Astrocyte of the cerebellum (primary cell): Measurements from ENCODE around the gene MAP1LC3C.

Experiments
- DNase-seq: peaks from one replicate; pipeline ENCODE4 v3.0.0-alpha.2; 2011; ENCODE audit warnings: low read depth
- H3K4me3 ChIP-seq: 2 replicates; pipeline ENCODE4 v1.5.1; 2011; ENCODE audit warnings: mild to moderate bottlenecking, low read depth, low read length, moderate library complexity
- in situ Hi-C: cut with HindIII; loops from 2 replicates; pipeline ENCODE4 v1.10.0; 2017; ENCODE audit warnings: low sequenced_read_pairs
- TF ChIP-seq, protein P1 (sequence below): IDR thresholded peaks from 2 replicates; pipeline ENCODE4 v1.5.1; 2012; ENCODE audit warnings: low read length, low read depth, moderate library complexity, mild to moderate bottlenecking; ENCODE audit errors: missing control alignments

The MAP1LC3C gene

DNA sequence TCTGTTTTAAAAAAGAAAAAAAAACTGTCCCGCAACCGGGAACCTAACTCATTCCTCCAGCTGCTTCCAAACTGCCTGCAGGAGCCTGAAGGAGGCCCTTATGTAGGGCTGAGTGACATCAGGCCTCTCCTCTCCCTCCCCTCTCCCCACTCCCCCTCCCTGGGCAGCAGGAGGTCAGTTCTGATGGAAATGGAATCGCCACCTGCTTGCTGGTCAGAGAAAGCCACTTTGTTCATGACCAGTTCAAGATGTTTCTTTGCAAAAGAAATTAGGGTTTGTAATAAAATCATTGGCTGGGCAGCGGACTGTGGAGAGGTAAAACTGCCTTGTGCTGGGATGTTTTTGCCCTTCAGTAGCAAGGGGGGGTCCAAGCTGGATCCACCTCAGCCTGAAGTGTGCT is at the start of gene MAP1LC3C:
MAP1LC3C (minus strand) TSS at position 73 of the 400 bp plus-strand sequence. CDS start 90 bp downstream, outside the sequence.
- in situ Hi-C loops = no loop called here
- H3K4me3 ChIP-seq = peak within 1 kb of the TSS; percentile 31
- TF ChIP-seq, protein P1, sequence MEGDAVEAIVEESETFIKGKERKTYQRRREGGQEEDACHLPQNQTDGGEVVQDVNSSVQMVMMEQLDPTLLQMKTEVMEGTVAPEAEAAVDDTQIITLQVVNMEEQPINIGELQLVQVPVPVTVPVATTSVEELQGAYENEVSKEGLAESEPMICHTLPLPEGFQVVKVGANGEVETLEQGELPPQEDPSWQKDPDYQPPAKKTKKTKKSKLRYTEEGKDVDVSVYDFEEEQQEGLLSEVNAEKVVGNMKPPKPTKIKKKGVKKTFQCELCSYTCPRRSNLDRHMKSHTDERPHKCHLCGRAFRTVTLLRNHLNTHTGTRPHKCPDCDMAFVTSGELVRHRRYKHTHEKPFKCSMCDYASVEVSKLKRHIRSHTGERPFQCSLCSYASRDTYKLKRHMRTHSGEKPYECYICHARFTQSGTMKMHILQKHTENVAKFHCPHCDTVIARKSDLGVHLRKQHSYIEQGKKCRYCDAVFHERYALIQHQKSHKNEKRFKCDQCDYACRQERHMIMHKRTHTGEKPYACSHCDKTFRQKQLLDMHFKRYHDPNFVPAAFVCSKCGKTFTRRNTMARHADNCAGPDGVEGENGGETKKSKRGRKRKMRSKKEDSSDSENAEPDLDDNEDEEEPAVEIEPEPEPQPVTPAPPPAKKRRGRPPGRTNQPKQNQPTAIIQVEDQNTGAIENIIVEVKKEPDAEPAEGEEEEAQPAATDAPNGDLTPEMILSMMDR = no peak
- DNase-seq = no peak

GRCh38 chr1:242043165-242043564 is 44.3 kb upstream of the MAP1LC3C start:
- no peak for DNase-seq
- in situ Hi-C loops = no loop called here
- TF ChIP-seq, protein P1 = no peak
- no peak overlapping the region for H3K4me3 ChIP-seq

GRCh38 chr1:242034392-242034791 is 35.5 kb upstream of the MAP1LC3C start:
- H3K4me3 ChIP-seq = no peak overlapping the region
- in situ Hi-C loops = no loop called here
- no peak for DNase-seq
- TF ChIP-seq, protein P1 = no peak

GRCh38 chr1:242033447-242033846 is 34.5 kb upstream of the MAP1LC3C start:
- TF ChIP-seq, protein P1 = no peak
- in situ Hi-C loops = no loop called here
- DNase-seq = no peak
- H3K4me3 ChIP-seq = no peak overlapping the region

- no peak overlapping the region for H3K4me3 ChIP-seq
- in situ Hi-C loops = no loop called here
- DNase-seq = no peak
- TF ChIP-seq, protein P1 = no peak
Observed at GRCh38 chr1:242030071-242030470, 31.2 kb upstream of the MAP1LC3C start.

DNA sequence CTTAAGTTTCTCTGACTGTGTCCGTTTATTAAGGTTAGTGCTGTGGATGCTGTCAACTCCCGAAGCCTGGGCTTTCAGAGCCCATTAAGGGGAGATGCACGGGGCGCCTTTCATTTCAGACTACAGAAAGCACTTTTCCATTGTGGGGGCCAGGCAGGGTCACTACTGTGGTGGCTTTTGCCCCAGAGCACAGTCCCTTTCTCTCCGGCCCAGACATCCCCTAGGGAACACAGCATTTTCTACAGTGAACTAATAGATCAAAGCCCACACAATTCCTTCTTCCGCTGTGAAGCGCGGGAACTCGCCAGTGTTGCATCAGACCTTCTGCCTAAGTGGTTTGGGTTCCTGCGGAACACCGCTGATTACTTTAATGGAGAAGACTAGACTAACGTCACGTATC is 26.8 kb upstream of the MAP1LC3C start:
- in situ Hi-C loops = no loop called here
- H3K4me3 ChIP-seq = no peak overlapping the region
- no peak for DNase-seq
- TF ChIP-seq, protein P1 = no peak

DNA sequence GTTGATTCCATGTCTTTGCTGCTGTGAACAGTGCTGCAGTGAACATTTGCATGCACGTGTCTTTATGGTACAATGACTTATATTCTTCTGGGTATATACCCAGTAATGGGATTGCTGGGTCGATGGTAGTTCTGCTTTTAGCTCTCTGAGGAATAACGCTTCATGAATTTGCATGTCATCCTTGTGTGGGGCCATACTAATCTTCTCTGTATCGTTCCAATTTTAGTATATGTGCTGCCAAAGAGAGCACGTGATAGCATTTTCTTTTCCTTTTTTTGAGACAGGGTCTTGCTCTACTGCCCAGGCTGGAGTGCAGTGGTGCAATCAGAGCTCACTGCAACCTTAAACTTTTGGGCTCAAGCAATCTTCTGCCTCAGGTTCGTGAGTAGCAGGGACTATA is 24.9 kb upstream of the MAP1LC3C start:
- in situ Hi-C loops = no loop called here
- no peak for DNase-seq
- no peak overlapping the region for H3K4me3 ChIP-seq
- TF ChIP-seq, protein P1 = no peak
